H1 (cell line): Measurements from ENCODE around the gene TMCC1. TPM values are rescaled to one million over a fixed set of nuclear protein-coding genes. Genes with fewer than 3 reads are reported as not detected.

Experiments used
- CTCF ChIA-PET: fragments of 300-600 bp; sonication (Branson Sonifier 250); formaldehyde crosslinking; loops from one replicate; lab custom pipeline; 2021; ENCODE audit not compliant: partially characterized antibody; lab: Charles Lee
- POLR2A ChIA-PET: fragments of 300-600 bp; sonication (Branson Sonifier 250); formaldehyde crosslinking; loops from one replicate; lab custom pipeline; 2021; ENCODE audit warnings: inconsistent platforms; ENCODE audit not compliant: partially characterized antibody; lab: Charles Lee
- DNase-seq, 2 experiments: peaks; one replicate each; pipeline versions ENCODE4 v3.0.0 to v3.0.0-alpha.2; 2010 to 2022; ENCODE audit warnings: low spot score in 2 of 2, low read depth in 1 of 2, mixed read lengths in 1 of 2
- FAIRE-seq: peaks from 2 replicates; lab custom pipeline; 2011; peaks lifted over from hg19 to GRCh38; lab: Jason Lieb, UNC
- H2AFZ ChIP-seq: 2 replicates; pipeline ENCODE4 v1.8.1; 2012; ENCODE audit warnings: low read length, inconsistent platforms
- H2AK5ac ChIP-seq: 2 replicates; pipeline ENCODE4 v1.6.1; 2013; ENCODE audit warnings: low read depth, low read length
- H2BK120ac ChIP-seq: replicated peaks from 2 replicates; pipeline ENCODE3; 2013; ENCODE audit warnings: low read depth, low read length, inconsistent platforms
- H2BK12ac ChIP-seq: 2 replicates; pipeline ENCODE4 v1.6.1; 2013; ENCODE audit warnings: low read depth, low read length
- H2BK15ac ChIP-seq: 2 replicates; pipeline ENCODE4 v1.6.1; 2013; ENCODE audit warnings: low read length
- H2BK20ac ChIP-seq: 2 replicates; pipeline ENCODE4 v1.6.1; 2013; ENCODE audit warnings: low read length
- H2BK5ac ChIP-seq: 2 replicates; pipeline ENCODE4 v1.6.1; 2013; ENCODE audit warnings: low read depth, low read length
- H3K14ac ChIP-seq: 2 replicates; pipeline ENCODE4 v1.6.1; 2013; ENCODE audit warnings: inconsistent platforms; ENCODE audit not compliant: insufficient read length
- H3K18ac ChIP-seq: 2 replicates; pipeline ENCODE4 v1.6.1; 2013; ENCODE audit warnings: low read length; ENCODE audit errors: extremely low read depth
- H3K23ac ChIP-seq: 2 replicates; pipeline ENCODE4 v1.6.1; 2013; ENCODE audit warnings: inconsistent platforms; ENCODE audit not compliant: insufficient read length
- H3K23me2 ChIP-seq: 2 replicates; pipeline ENCODE4 v1.6.1; 2013; ENCODE audit warnings: low read depth, low read length
- H3K27ac ChIP-seq: 2 replicates; pipeline ENCODE4 v1.6.1; 2011; ENCODE audit warnings: low read depth, low read length, inconsistent platforms
- H3K27me3 ChIP-seq, 4 experiments: replicated peaks in 1 of 4; 1 replicate in 1 of 4; 2 replicates in 3 of 4; pipeline versions ENCODE4 v1.6.1 to v1.8.1; 2011 to 2013; ENCODE audit warnings: low read length in 3 of 4, mild to moderate bottlenecking in 3 of 4, inconsistent platforms in 2 of 4, mixed read lengths in 2 of 4, moderate library complexity in 1 of 4; ENCODE audit not compliant: control insufficient read depth in 3 of 4, insufficient read depth in 3 of 4; ENCODE audit errors: extremely low read depth in 1 of 4
- H3K36me3 ChIP-seq, 4 experiments: 2 replicates each; pipeline versions ENCODE4 v1.6.1 to v1.8.1; 2011 to 2013; ENCODE audit warnings: mild to moderate bottlenecking in 4 of 4, low read length in 3 of 4, moderate library complexity in 2 of 4, control low read depth in 1 of 4, inconsistent platforms in 1 of 4; ENCODE audit not compliant: insufficient read depth in 4 of 4, control insufficient read depth in 2 of 4
- H3K4ac ChIP-seq: replicated peaks from 2 replicates; pipeline ENCODE3; 2013; ENCODE audit warnings: low read length, low read depth, mixed read lengths, inconsistent platforms; ENCODE audit not compliant: insufficient read length
- H3K4me1 ChIP-seq, 4 experiments: replicated peaks in 1 of 4; 1 replicate in 1 of 4; 2 replicates in 3 of 4; pipeline versions ENCODE4 v1.6.1 to v1.8.1; 2011 to 2013; ENCODE audit warnings: low read length in 3 of 4, inconsistent platforms in 2 of 4, mixed read lengths in 1 of 4; ENCODE audit not compliant: insufficient read depth in 4 of 4, control insufficient read depth in 3 of 4
- H3K4me2 ChIP-seq, 2 experiments: 2 replicates each; pipeline versions ENCODE4 v1.6.1 to v1.8.1; 2011 to 2013; ENCODE audit warnings: low read depth in 2 of 2, low read length in 2 of 2, control low read depth in 1 of 2, inconsistent platforms in 1 of 2, mild to moderate bottlenecking in 1 of 2; ENCODE audit not compliant: insufficient read depth in 1 of 2
- H3K4me3 ChIP-seq, 4 experiments: fragments of 200-600, 300-600 bp in 1 of 4; sonication (generic), shearing (Covaris generic), sonication (Bioruptor Twin) in 1 of 4; 2 replicates each; pipeline versions ENCODE4 v1.5.1 to v1.8.1; 2011 to 2016; ENCODE audit warnings: low read length in 4 of 4, low read depth in 3 of 4, control low read depth in 2 of 4, inconsistent platforms in 2 of 4, mild to moderate bottlenecking in 2 of 4, mixed read lengths in 1 of 4, moderate library complexity in 1 of 4; ENCODE audit not compliant: insufficient read depth in 2 of 4; ENCODE audit errors: extremely low read depth in 1 of 4
- H3K56ac ChIP-seq: replicated peaks from 2 replicates; pipeline ENCODE3; 2013; ENCODE audit warnings: low read depth, mild to moderate bottlenecking, mixed read lengths, low read length, inconsistent platforms; ENCODE audit not compliant: insufficient read length
- H3K79me1 ChIP-seq: 2 replicates; pipeline ENCODE4 v1.6.1; 2013; ENCODE audit warnings: low read depth, low read length, control low read depth
- H3K79me2 ChIP-seq, 2 experiments: 2 replicates each; pipeline versions ENCODE4 v1.6.1 to v1.8.1; 2012 to 2013; ENCODE audit warnings: low read length in 2 of 2, mild to moderate bottlenecking in 2 of 2, inconsistent platforms in 1 of 2; ENCODE audit not compliant: insufficient read depth in 2 of 2, control insufficient read depth in 1 of 2
- H3K9ac ChIP-seq, 4 experiments: replicated peaks in 1 of 4; 1 replicate in 1 of 4; 2 replicates in 3 of 4; pipeline versions ENCODE4 v1.6.1 to v1.8.1; 2011 to 2013; ENCODE audit warnings: low read depth in 3 of 4, low read length in 3 of 4, control low read depth in 2 of 4, mild to moderate bottlenecking in 2 of 4, moderate library complexity in 2 of 4, inconsistent platforms in 1 of 4; ENCODE audit errors: extremely low read depth in 1 of 4
- H3K9me3 ChIP-seq, 2 experiments: 2 replicates each; pipeline versions ENCODE4 v1.6.1 to v1.8.1; 2012 to 2013; ENCODE audit warnings: mild to moderate bottlenecking in 2 of 2, moderate library complexity in 2 of 2, control low read depth in 1 of 2, inconsistent platforms in 1 of 2, low read depth in 1 of 2, low read length in 1 of 2, mixed read lengths in 1 of 2; ENCODE audit not compliant: insufficient read depth in 2 of 2
- H4K20me1 ChIP-seq, 2 experiments: replicated peaks in 1 of 2; 2 replicates each; pipeline versions ENCODE3 to v1.8.1; 2011 to 2013; ENCODE audit warnings: inconsistent platforms in 2 of 2, low read length in 2 of 2, mild to moderate bottlenecking in 1 of 2; ENCODE audit not compliant: insufficient read depth in 2 of 2, control insufficient read depth in 1 of 2
- H4K5ac ChIP-seq: 2 replicates; pipeline ENCODE4 v1.6.1; 2013; ENCODE audit warnings: low read length, low read depth, mixed read lengths, inconsistent platforms; ENCODE audit not compliant: insufficient read length
- H4K8ac ChIP-seq: 2 replicates; pipeline ENCODE4 v1.8.0; 2013; ENCODE audit warnings: mild to moderate bottlenecking, moderate library complexity, low read length, inconsistent platforms; ENCODE audit not compliant: insufficient read depth; ENCODE audit errors: extremely low read depth
- H4K91ac ChIP-seq: replicated peaks from 2 replicates; pipeline ENCODE3; 2013; ENCODE audit warnings: low read length, mixed read lengths, inconsistent platforms; ENCODE audit not compliant: insufficient read length
- ASH2L ChIP-seq: fragments of 200-600, 300-600 bp; sonication (generic); IDR thresholded peaks from one replicate; pipeline ENCODE4 v1.7.1; 2017; ENCODE audit warnings: low read length
- ATF3 ChIP-seq: IDR thresholded peaks from 2 replicates; pipeline ENCODE4 v1.6.1; 2011; ENCODE audit warnings: low read depth, mild to moderate bottlenecking, low read length; ENCODE audit not compliant: insufficient read depth
- CBX8 ChIP-seq: fragments of 300-800, 300-1000 bp; sonication (generic); IDR thresholded peaks from 2 replicates; pipeline ENCODE4 v1.7.1; 2016; ENCODE audit warnings: low read depth, low read length, borderline replicate concordance
- CTBP2 ChIP-seq: IDR thresholded peaks from 2 replicates; pipeline ENCODE4 v1.7.0; 2011; ENCODE audit warnings: borderline replicate concordance, mild to moderate bottlenecking, moderate library complexity, mixed read lengths, low read length; ENCODE audit not compliant: insufficient read depth, insufficient read length
- PHF8 ChIP-seq: fragments of 200-600 bp; sonication (generic); conservative IDR thresholded peaks from 2 replicates; pipeline ENCODE4 v1.7.1; 2012; ENCODE audit warnings: low read depth, mild to moderate bottlenecking, inconsistent platforms, low read length, moderate library complexity
- SIX5 ChIP-seq: IDR thresholded peaks from 2 replicates; pipeline ENCODE4 v1.6.1; 2011; ENCODE audit warnings: mild to moderate bottlenecking, low read depth, low read length
- TAF1 ChIP-seq: IDR thresholded peaks from 2 replicates; pipeline ENCODE4 v1.6.1; 2011; ENCODE audit warnings: mild to moderate bottlenecking, low read depth, low read length
- TEAD4 ChIP-seq: IDR thresholded peaks from 2 replicates; pipeline ENCODE4 v1.6.1; 2012; ENCODE audit warnings: low read depth, low read length, inconsistent platforms, mixed read lengths
- WGBS, 2 experiments: shearing (Covaris generic) in 1 of 2; methylation state at CpG; one replicate each; pipeline versions ENCODE4 v1.1.6 to v1.1.7; 2013 to 2015; ENCODE audit warnings: low lambda C conversion rate in 2 of 2, mixed read lengths in 2 of 2, inconsistent platforms in 1 of 2, low coverage in 1 of 2, missing lambda C conversion rate in 1 of 2; ENCODE audit not compliant: insufficient replicate concordance in 2 of 2, insufficient coverage in 1 of 2, insufficient read length in 1 of 2; ENCODE audit errors: extremely low coverage in 1 of 2, missing lambda C conversion rate in 1 of 2; 5-methylcytosine and 5-hydroxymethylcytosine counted together
- polyA plus RNA-seq, 7 experiments: library from polyadenylated mRNA; depleted of rRNA in 3 of 7; stranded (reverse) in 5 of 7; unstranded in 2 of 7; fragments of >200 nt in 5 of 7; fragments of 200-250 nt in 2 of 7; gene quantifications; 1 replicate in 5 of 7; 2 replicates in 1 of 7; 4 replicates in 1 of 7; pipeline versions ENCODE4 v1.2.1 to v1.2.3, GENCODE V29; 2011 to 2013; ENCODE audit warnings: missing spikeins in 2 of 7, mixed read lengths in 2 of 7
- total RNA-seq: library from RNA; stranded (reverse); fragmentation: NEBNext Ultra II Directional; extraction: Animal tissue kit (Norgen Biotek cat#: 25700); gene quantifications from 2 replicates; pipeline ENCODE4 v1.2.1, GENCODE V29; 2021

The TMCC1 gene
- total and polyA plus RNA-seq, 2 of the 8 experiments (the other 6 are each of a cell fraction or from before 2014, with no cell fraction given): 10.4 to 27.1 TPM

- H2BK20ac ChIP-seq: no peak overlapping the region
- H3K4ac ChIP-seq: no peak overlapping the region
- H3K27ac ChIP-seq: no peak overlapping the region
- no peaks in the 10 kb centered on the region for H4K20me1 ChIP-seq
- DNase-seq (no peak), FAIRE-seq (no peak)
- no peaks in the 10 kb centered on the region; a peak in 1 of 4 replicates for H3K79me2 ChIP-seq
- H3K79me1 ChIP-seq: no peaks in the 10 kb centered on the region; the same call in 1 of the 2 replicates
- H4K8ac ChIP-seq: no peak overlapping the region
- 77% methylated on average over 1 of the region's 1 CpG; no CpG with 5 or more reads in 1 of the 2 experiments for WGBS, 2 experiments
- H3K9me3 ChIP-seq: no peaks in the 10 kb centered on the region
- no peak overlapping the region for H2BK120ac ChIP-seq
- H4K91ac ChIP-seq: no peak overlapping the region
- no peak overlapping the region for H2BK5ac ChIP-seq
- peaks cover 3 to 13% (median 8%) of the 10 kb centered on the region in 4 experiments; a peak in 7 of 8 replicates for H3K36me3 ChIP-seq
- H2AK5ac ChIP-seq: no peak overlapping the region
- no peaks in the 10 kb centered on the region for H3K27me3 ChIP-seq
- peaks cover 0 to 3% (median under 1%) of the 10 kb centered on the region in 4 experiments; a peak in 2 of 7 replicates for H3K4me1 ChIP-seq
- ChIA-PET CTCF (interaction anchor here (1.0 to 1.6 kb wide), 4 partner anchors 18 to 252 kb away, joined by 3 to 4 read pairs (median 3); no protein-coding TSS in a partner anchor), POLR2A (no interaction called here)
- H4K5ac ChIP-seq: no peak overlapping the region
- H3K23ac ChIP-seq: no peak overlapping the region
- no peak overlapping the region for H3K56ac ChIP-seq
- no peak overlapping the region for H2BK15ac ChIP-seq
- H2BK12ac ChIP-seq: no peak overlapping the region
- no peak overlapping the region for H3K18ac ChIP-seq
- H3K4me3 ChIP-seq: no peak overlapping the region
- no peaks in the 10 kb centered on the region for H3K23me2 ChIP-seq
- no peak overlapping the region for H3K14ac ChIP-seq
- no peak overlapping the region for H3K9ac ChIP-seq
- H2AFZ ChIP-seq: no peak overlapping the region
- H3K4me2 ChIP-seq: no peak overlapping the region
- no peak for TF ChIP-seq ATF3
- TF ChIP-seq ASH2L: no peak
- no peak for TF ChIP-seq SIX5
- TF ChIP-seq CBX8: no peak
- TF ChIP-seq TEAD4: no peak
- TF ChIP-seq PHF8: no peak
- TF ChIP-seq TAF1: no peak
- no peak for TF ChIP-seq CTBP2
Observed at GRCh38 chr3:129672412-129672811, 221.1 kb downstream of the TMCC1 start.
